Right atrium auricular region (tissue), 2 donors: ENCODE results near the gene POLR2L. TPM values are rescaled to one million over a fixed set of nuclear protein-coding genes. Genes with fewer than 3 reads are reported as not detected.

Experiments used
- DNase-seq: peaks from one replicate; pipeline ENCODE4 v3.0.0-alpha.2; 2019; ENCODE audit warnings: low spot score
- H3K27ac ChIP-seq, 2 donors: fragments of 200-600 bp; sonication (generic); 1 replicate in 1 of 2; 2 replicates in 1 of 2; pipeline ENCODE4 v1.5.1; 2016 to 2019
- H3K27me3 ChIP-seq, 2 donors: fragments of 200-600 bp; sonication (generic); one replicate each; pipeline versions ENCODE4 v1.5.1 to v1.6.0; 2017 to 2019
- H3K36me3 ChIP-seq: fragments of 200-600 bp; sonication (generic); one replicate; pipeline ENCODE4 v1.5.1; 2016
- H3K4me1 ChIP-seq, 2 donors: fragments of 200-600 bp; sonication (generic); one replicate each; pipeline versions ENCODE4 v1.5.1 to v1.6.0; 2017 to 2019
- H3K4me3 ChIP-seq, 2 donors: fragments of 200-600 bp; sonication (generic); 1 replicate in 1 of 2; 2 replicates in 1 of 2; pipeline ENCODE4 v1.5.1; 2017 to 2019; ENCODE audit warnings: mild to moderate bottlenecking in 1 of 2, moderate library complexity in 1 of 2
- H3K9me3 ChIP-seq, 2 donors: fragments of 200-600 bp; sonication (generic); one replicate each; pipeline ENCODE4 v1.5.1; 2019
- total RNA-seq, 2 donors: library from RNA; depleted of rRNA; stranded (reverse); fragments of >200 nt; gene quantifications; one replicate each; pipeline ENCODE4 v1.1.0, GENCODE V29; 2016
- TF ChIP-seq, protein P1 (sequence below), 2 donors: fragments of 200-600 bp; sonication (generic); IDR thresholded peaks; one replicate each; pipeline ENCODE4 v1.5.1; 2019; ENCODE audit warnings: antibody characterized with exemption in 2 of 2

POLR2L gene
- total RNA-seq, 2 donors from 2014 or later = 54.5 to 132 TPM

- TF ChIP-seq, protein P1, sequence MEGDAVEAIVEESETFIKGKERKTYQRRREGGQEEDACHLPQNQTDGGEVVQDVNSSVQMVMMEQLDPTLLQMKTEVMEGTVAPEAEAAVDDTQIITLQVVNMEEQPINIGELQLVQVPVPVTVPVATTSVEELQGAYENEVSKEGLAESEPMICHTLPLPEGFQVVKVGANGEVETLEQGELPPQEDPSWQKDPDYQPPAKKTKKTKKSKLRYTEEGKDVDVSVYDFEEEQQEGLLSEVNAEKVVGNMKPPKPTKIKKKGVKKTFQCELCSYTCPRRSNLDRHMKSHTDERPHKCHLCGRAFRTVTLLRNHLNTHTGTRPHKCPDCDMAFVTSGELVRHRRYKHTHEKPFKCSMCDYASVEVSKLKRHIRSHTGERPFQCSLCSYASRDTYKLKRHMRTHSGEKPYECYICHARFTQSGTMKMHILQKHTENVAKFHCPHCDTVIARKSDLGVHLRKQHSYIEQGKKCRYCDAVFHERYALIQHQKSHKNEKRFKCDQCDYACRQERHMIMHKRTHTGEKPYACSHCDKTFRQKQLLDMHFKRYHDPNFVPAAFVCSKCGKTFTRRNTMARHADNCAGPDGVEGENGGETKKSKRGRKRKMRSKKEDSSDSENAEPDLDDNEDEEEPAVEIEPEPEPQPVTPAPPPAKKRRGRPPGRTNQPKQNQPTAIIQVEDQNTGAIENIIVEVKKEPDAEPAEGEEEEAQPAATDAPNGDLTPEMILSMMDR (IDR thresholded peaks at IDR 0.05) = no peak
- peak overlapping the region; percentile 98 for H3K27ac ChIP-seq
- H3K27me3 ChIP-seq = no peaks in the 10 kb centered on the region
- H3K36me3 ChIP-seq = peaks cover 36% of the 10 kb centered on the region
- peaks cover 0 to 33% of the 10 kb centered on the region in 2 donors for H3K4me1 ChIP-seq
- H3K9me3 ChIP-seq = no peaks in the 10 kb centered on the region
- DNase-seq = peak; percentile 91
- H3K4me3 ChIP-seq = peak overlapping the region; percentile 88 to 93
Measured at GRCh38 chr11:819943-820649, 22.2 kb downstream of the POLR2L start.

- peak overlapping the region; percentile 98 for H3K27ac ChIP-seq
- TF ChIP-seq, protein P1 (IDR thresholded peaks at IDR 0.05) = peak in 1 of 2 donors; percentile 28
- no peaks in the 10 kb centered on the region for H3K27me3 ChIP-seq
- H3K9me3 ChIP-seq = no peaks in the 10 kb centered on the region
- H3K4me1 ChIP-seq = peaks cover 0 to 33% of the 10 kb centered on the region in 2 donors
- peak; percentile 91 for DNase-seq
- H3K4me3 ChIP-seq = peak overlapping the region; percentile 88 to 93
- peaks cover 28% of the 10 kb centered on the region for H3K36me3 ChIP-seq
Measured at GRCh38 chr11:819129-819931, 23.0 kb downstream of the POLR2L start.

DNA sequence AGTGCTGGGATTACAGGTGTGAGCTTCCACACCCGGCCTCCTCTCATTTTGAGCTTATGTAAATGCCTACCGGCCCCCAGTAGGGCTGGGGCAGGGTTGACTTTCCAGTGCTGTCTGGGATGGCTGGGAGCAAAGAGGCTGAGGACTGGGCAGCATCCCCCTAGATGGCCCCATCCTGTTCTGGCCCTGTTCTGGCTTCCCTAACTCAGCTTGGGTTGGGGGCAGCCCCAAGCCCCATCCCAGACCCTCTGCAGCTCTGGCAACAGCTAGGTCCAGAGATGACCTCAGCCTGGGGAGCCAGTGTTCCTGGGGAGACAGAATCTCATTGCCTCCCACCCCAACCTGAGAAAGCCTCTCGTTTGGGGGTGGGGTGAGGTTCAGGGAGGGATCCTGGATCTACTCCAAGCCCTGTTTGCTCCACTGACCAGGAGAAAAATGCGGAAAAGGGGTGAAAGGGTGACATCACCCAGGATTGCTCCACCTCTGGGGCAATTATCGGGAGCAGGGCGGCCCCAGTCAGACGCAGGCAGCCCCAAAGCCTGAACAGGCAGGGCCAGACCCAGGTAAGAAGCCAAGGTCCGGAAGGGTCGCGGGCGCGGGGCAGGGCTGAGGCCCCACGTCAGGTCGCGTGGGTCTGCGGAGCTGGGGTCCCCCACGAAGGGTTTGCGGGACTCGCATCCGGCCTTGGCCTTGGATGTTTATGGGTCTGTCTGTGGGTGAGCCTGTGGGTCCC is 23.8 kb downstream of the POLR2L start, which contains the start of gene PNPLA2:
TSS of gene PNPLA2 (plus strand) at position 519 of the 733 bp plus-strand sequence. CDS start 805 bp downstream, outside the sequence.
- H3K27me3 ChIP-seq = no peaks in the 10 kb centered on the region
- TF ChIP-seq, protein P1 (IDR thresholded peaks at IDR 0.05) = no peak
- H3K27ac ChIP-seq = peak within 1 kb of the TSS; percentile 98
- no peaks in the 10 kb centered on the region for H3K9me3 ChIP-seq
- H3K4me1 ChIP-seq = peaks cover 0 to 33% of the 10 kb centered on the region in 2 donors
- H3K4me3 ChIP-seq = peak within 1 kb of the TSS; percentile 88 to 93
- DNase-seq = no peak
- peaks cover 25% of the 10 kb centered on the region for H3K36me3 ChIP-seq

DNA sequence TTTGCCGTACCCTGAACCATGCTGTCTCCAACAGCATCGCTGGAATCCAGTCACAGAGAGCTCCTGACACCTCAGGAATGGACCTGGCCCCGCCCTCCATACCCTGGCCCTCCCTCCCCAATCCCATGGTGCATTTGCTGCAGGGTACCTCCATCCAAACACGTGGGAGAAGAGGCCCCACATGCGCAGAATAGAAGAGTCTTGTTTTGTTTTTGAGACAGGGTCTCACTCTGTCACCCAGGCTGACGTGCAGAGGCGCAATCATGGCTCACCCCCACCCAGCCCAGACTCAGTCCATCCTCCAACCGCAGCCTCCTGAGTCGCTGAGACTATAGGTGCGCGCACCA is 25.9 kb downstream of the POLR2L start:
- Histone ChIP-seq H3K36me3 (peaks cover 26% of the 10 kb centered on the region), H3K4me3 (no peak overlapping the region), H3K27ac (no peak overlapping the region), H3K27me3 (no peaks in the 10 kb centered on the region), H3K9me3 (no peaks in the 10 kb centered on the region), H3K4me1 (peaks cover 0 to 28% of the 10 kb centered on the region in 2 donors)
- DNase-seq = no peak
- TF ChIP-seq, protein P1 (IDR thresholded peaks at IDR 0.05) = no peak

DNA sequence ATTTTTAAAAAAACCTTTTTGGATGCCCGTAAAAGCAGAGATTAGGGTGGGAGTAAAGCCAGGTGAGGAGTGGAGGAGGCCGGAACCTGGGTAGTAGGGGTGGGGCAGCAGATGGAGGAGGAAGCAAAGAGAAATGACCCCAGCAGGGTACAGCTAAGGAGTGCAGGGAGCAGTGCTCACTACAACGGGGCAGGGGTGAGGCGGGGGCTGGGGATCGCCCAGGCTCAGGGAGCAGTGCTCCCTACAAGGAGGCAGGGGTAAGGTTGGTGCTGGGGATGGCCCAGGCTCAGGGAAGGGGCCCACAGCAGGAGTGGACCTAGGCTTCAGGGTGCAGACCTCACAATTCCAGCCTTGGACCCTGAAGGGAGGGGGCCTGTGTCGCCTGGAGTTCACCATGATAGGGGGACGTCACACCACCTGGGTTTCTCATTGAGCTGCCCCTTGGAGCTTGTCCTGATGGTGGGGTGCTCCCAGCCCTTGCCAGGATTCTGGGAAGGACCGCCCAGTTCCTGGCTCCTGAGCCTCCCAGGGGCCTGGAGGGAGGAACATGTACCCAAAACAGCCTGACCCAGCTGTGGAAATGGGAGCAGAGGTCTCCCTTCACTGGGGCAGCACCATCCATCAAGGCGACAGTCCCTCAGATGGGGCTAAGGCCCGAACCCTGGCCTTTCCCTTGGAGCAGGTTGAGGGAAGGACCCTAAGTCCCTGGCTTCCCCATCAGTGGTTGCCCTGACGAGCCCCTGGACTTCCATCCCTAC is 26.5 kb downstream of the POLR2L start:
- Histone ChIP-seq H3K4me1 (peaks cover 0 to 28% of the 10 kb centered on the region in 2 donors), H3K36me3 (peaks cover 30% of the 10 kb centered on the region), H3K27ac (no peak overlapping the region), H3K4me3 (no peak overlapping the region), H3K9me3 (no peaks in the 10 kb centered on the region), H3K27me3 (no peaks in the 10 kb centered on the region)
- DNase-seq = no peak
- TF ChIP-seq, protein P1 (IDR thresholded peaks at IDR 0.05) = no peak
